HG02623 (cell line): ENCODE measurements around the gene CGB2.
"Not testable (repeated sequence)": the region's sequence is repeated elsewhere in the genome, so short reads cannot be mapped to it uniquely, and the experiment has no call there.

Experiments used
- ATAC-seq: cut with Tn5 transposase; IDR thresholded peaks from one replicate; pipeline ENCODE4 v1.9.1; 2021; ENCODE audit warnings: moderate library complexity; ENCODE audit not compliant: unreplicated experiment

Gene CGB2

DNA sequence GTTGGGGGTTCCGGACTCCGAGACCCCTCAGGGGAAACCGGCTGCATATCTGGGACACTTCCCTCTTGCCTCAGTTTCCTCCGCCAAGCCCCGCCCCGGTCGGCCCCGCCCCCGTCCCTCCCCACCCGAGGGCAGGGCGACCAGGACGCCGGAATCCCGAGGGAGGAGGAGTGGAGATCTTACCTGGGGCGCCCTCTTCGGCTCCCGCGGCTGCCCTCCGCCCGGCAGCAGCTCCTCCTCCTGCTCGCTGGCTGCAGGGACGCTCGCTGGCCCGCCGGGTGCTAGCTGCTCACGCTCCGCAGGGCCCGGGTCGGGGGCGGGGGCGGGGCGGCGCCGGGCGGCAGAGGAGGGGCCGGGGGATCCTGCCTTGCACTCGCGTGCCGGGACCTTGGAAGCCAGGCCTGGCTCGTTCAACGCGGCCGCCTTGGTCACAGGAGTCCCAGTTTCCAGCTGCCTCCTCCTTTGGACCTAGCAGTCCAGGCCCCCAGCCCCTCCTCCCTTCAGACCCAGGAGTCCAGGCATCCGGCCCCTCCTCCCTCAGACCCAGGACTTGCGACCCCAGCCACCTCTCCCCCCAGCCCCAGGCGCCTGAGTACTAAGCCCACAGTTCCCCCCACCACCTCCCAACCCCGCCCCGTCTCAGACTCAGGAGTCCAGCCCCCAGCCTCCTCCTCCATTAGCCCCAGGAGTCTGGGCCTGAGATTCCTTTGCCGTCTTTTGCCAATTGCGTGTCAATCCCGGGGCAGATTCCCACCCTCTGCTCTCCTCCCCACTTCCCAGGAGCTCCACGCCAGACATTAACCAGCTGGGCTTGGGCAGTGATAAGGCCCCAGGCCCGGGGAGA lies 33.3 kb downstream of the CGB2 start, which contains the start of gene NTF4:
TSS of gene NTF4 (minus strand) at position 51 of the 844 bp plus-strand sequence. CDS start 2,821 bp downstream, outside the sequence.
- ATAC-seq = no peak

DNA sequence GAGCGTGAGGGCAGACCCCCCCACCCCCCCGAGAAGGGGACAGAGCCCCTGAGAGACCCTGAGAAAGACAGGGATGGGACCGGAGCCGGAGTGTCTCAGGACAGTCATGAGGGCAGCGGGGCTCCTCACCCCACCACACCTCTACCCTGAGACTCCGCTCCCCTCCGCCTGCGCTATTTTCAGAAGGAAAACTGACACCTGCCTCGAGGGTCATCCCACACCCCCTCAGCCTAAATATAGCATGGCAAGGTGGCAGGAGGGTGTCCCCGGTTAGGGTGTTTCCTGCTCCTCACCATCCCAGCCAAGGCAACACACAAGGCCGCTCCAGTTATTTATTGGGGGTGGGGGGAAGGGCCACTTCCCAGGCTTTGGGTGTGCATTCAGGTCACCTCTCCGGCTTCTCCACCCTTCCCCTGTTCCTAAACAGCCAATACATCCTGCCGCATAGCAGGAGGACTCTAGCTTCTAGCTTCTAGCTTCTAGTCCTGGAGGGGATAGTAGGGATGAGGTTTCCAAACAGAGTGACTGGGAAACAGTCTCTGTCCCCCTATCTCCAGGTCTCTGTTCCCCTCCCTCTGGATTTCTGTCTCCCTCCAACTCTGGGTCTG lies 34.3 kb downstream of the CGB2 start:
- ATAC-seq = no peak

DNA sequence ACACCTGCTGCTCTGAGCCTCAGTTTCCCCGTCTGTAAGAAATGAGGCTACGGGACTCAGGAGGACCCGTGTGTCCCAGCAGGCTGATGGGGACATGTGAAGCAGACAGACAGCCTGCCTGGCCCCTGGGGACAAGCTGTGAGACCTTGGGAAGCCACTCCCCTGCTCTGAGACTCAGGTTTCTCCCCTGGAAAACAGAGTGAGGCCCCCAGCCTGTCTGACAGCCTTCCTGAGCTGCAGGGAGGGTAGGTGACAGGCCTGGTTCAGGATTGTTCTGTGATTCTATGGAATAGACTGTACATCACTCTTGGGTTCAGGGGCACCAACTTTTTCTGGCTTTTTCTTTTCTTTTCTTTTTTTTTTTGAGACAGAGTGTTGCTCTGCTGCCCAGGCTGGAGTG lies 35.9 kb downstream of the CGB2 start:
- no peak for ATAC-seq

DNA sequence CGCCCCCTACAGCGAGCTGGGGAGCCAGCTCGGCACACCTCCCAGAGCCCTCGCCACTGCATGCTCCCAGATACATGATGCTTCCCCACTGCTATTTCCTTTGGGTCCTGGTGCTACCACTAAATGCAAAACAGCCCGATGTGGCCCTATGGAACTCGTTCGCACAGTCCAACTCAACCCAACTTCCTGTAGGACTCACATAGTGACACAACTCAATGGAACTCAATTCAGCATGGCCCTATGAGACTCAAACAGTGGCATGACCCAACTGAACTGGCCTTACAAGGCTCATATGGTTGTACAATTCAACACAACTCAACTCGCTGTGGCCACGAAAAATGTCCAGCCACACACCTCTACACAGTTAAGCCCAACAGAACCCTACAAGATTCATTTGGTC lies 37.3 kb downstream of the CGB2 start:
- ATAC-seq = no peak

DNA sequence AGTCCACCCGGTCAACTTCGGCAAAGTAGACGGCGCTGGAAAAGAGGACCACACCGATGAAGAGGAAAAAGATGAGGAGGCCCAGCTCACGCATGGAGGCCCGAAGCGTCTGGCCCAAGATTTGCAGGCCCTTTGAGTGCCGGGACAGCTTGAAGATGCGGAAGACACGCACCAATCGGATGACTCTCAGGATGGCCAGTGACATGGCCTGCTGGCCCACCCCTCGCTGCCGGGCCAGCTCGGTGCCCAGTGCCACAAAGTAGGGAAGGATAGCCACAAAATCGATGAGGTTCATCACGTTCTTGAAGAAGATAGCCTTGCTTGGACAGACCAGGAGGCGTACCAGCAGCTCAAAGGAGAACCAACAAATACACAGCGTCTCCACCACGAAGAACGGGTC lies 38.7 kb downstream of the CGB2 start:
- ATAC-seq = no peak

DNA sequence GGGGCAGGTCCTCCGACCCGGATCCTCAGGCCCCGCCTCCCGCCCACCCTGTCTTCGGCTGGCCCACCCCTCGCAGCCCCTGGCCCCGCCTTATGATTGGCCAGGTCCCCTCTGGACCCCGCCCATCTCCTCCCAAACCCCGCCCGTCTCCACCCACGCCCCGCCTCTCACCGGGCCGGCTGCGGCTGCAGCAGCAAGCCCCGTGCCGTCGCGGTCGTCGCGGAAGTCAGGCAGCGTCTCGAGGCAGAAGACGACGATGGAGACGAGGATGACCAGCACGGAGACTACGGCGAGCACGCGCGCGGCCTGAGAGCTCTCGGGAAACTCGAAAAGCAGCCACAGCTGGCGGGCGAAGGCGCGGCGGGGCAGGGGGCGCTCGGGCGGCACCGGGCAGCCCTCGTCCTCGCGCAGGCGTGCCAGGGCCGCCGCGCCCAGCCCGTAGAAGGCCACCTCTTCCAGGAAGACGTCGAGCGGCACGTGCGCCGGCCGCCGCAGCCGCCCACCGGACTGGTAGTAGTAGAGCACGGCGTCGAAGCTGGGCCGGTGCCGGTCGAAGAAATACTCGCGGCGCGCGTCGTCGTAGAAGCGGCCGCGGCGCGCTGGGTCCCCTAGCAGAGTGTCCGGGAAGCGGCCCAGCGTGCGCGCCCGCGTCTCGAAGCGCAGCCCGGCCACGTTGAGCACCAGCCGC lies 40.3 kb downstream of the CGB2 start:
- ATAC-seq = no peak

DNA sequence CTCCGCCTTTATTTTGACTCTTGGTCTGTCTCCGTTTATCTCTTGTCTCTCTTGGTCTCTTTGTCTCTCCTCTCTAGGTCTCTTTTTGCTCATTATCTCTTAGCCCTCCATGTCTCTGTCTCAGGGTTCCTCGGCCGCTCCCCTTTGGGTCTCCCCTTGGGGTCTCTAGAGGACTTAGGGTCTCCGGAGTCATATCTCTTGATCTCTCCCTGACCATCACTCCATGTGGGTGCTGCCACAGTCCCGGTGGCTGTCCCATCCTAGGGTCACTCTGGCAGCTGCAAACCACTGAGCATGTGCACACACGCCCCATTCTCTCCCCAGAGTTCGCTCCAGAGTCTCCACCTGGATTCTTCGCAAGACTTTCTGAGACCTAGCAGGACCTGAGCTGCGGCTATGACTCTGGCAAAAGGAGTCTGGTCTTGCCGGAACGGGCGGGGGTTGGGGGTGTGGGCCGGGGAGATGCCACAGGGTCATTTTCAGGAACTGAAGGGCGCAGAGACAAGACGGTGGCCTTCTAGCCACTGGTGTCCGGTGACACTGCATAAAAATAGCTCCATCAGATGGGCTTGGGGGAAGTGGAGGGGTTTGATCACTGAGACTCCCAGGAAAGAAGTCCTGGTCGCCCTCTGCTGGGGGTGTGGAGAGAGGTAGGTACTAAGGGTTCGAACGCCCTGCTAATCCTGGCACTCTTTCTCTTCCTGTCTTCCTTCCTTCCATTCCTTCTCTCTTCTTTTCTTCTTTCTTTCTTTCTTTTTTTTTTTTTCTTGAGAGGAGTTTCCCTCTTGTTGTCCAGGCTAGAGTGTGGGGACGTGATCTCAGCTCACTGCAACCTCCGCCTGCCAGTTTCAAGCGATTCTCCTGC lies 42.1 kb downstream of the CGB2 start:
- ATAC-seq = no peak

DNA sequence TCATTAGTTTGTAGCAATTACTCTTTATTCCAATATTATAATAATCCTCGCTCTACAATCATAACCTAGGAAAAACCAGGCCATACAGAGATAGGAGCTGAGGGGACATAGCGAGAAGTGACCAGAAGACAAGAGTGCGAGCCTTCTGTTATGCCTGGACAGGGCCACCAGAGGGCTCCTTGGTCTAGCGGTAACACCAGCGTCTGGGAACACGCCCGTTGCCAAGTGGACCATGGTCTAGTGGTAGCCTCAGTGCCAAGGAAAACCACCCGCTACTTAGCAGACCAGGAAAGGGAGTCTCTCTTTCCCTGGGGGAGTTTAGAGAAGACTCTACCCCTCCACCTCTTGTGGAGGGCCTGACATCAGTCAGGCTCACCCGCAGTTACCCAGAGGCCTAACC lies 43.2 kb downstream of the CGB2 start:
- not testable (repeated sequence) for ATAC-seq

DNA sequence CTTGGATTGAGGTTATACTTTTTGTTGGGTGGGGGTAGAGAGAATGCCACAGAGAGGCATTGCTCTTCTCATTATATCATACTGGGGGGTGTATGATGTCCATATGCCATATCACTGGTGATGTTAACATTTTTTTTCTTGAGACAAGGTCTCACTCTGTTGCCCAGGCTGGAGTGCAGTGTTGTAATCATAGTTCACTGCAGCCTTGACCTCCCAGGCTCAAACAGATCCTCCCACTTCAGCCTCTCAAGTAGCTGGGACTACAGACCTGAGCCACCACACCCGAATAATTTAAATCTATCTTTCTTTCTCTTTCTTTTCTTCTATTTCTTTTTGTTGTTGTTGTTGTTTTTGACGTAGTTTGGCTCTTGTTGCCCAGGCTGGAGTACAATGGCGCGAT lies 48.7 kb downstream of the CGB2 start:
- no peak for ATAC-seq

DNA sequence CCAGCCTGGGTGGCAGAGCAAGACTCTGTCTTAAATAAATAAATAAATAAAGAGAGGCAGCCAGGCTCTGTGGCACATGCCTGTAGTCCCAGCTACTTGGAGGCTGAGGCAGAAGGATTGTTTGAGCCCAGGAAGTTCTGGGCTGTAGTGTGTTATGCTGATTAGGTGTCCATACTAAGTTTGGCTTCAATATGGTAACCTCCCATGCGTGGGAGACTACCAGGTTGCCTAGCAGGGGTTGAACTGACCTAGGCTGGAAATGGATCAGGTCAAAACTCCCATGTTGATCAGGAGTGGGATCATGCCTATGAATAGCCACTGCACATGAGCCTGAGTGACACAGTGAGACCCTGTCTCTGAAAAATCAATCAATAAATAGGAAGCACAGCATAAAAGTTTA lies 49.6 kb downstream of the CGB2 start:
- ATAC-seq = no peak
